GM20000 (cell line): ENCODE data around the gene ARHGAP32.

ENCODE experiments used
- DNase-seq: peaks from one replicate; pipeline ENCODE4 v3.0.0; 2012; ENCODE audit warnings: low spot score
- TF ChIP-seq, protein P1 (sequence below): IDR thresholded peaks from 2 replicates; pipeline ENCODE4 v1.5.1; 2012; ENCODE audit warnings: mild to moderate bottlenecking, control low read depth; ENCODE audit errors: extremely low read depth, missing control alignments

The ARHGAP32 gene

DNA sequence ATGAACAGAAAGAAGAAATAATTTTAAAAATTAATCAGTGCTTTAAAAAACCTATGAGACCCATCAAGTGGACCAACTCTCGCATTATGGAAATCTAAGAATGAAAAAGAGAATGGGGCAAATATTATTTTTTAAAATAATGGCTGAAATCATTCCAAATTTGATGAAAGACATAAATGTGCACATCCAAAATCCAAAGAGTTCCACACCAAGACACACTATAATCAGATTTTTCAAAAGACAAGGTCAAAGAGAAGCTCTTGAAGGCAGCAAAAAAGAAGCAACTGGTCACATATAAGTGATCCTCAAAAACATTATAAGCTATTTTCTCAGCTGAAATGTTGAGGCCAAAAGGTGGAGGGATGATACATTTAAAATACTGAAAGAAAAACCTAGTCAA is 85.3 kb downstream of the ARHGAP32 start:
- TF ChIP-seq, protein P1, sequence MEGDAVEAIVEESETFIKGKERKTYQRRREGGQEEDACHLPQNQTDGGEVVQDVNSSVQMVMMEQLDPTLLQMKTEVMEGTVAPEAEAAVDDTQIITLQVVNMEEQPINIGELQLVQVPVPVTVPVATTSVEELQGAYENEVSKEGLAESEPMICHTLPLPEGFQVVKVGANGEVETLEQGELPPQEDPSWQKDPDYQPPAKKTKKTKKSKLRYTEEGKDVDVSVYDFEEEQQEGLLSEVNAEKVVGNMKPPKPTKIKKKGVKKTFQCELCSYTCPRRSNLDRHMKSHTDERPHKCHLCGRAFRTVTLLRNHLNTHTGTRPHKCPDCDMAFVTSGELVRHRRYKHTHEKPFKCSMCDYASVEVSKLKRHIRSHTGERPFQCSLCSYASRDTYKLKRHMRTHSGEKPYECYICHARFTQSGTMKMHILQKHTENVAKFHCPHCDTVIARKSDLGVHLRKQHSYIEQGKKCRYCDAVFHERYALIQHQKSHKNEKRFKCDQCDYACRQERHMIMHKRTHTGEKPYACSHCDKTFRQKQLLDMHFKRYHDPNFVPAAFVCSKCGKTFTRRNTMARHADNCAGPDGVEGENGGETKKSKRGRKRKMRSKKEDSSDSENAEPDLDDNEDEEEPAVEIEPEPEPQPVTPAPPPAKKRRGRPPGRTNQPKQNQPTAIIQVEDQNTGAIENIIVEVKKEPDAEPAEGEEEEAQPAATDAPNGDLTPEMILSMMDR: no peak
- no peak for DNase-seq

DNA sequence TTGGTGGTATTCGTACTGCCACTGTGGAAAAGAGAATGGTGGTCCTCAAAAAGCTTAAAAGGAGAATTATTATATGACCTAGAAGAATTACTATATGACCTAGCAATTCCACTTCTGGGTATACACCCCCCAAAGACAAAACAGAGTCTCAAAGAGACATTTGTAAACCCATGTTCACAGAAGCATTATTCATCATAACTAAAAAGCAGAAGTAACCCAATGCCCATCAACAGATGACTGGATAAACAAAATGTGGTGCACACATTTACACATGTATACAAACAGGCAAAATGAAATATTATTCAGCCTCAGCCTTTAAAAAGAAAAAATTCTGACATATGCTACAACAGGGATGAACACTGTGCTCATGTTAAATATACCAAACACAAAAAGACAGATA is 89.4 kb downstream of the ARHGAP32 start:
- TF ChIP-seq, protein P1: no peak

DNA sequence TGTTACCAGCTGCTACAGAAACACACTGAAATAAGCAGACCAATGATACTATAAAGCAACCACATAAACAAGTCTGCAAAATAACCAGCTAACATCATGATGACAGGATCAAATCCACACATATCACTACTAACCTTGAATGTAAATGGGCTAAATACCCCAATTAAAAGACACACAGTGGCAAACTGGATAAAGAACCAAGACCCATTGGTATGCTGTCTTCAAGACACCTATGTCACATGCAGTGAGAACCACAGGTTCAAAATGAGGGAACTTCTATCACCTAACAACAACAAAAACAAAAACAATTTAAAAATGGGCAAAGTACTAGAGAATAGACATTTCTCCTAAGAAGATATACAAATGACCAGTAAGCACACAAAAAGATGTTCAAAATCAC is 89.9 kb downstream of the ARHGAP32 start:
- TF ChIP-seq, protein P1: no peak
- no peak for DNase-seq

More for the DNA sequence above, 89.4 kb downstream of the ARHGAP32 start:
- DNase-seq: no peak

GRCh38 chr11:129093283-129093682 is 98.8 kb downstream of the ARHGAP32 start:
- TF ChIP-seq, protein P1: no peak

DNA sequence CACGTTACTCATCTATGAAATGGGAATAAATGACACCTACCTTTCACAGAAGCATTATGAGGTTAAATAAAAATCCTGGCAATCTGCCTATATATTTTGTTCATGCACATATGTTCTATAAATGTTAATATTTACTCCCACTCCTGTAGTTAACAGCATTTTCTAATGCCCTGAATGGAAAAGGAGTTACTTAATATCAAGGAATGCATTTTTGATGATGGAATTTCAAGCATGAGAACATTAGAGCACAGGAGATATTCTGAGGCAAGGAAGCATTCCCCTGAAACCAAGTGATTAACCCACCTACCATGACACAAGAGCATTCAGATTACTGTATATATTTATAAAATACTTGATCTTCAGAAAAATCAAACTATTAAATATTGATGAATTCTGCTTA is 102.1 kb downstream of the ARHGAP32 start:
- TF ChIP-seq, protein P1: no peak
- no peak for DNase-seq

More at GRCh38 chr11:129093283-129093682, 98.8 kb downstream of the ARHGAP32 start:
- no peak for DNase-seq

GRCh38 chr11:129089279-129089678 is 102.8 kb downstream of the ARHGAP32 start:
- DNase-seq: no peak
- TF ChIP-seq, protein P1: no peak

DNA sequence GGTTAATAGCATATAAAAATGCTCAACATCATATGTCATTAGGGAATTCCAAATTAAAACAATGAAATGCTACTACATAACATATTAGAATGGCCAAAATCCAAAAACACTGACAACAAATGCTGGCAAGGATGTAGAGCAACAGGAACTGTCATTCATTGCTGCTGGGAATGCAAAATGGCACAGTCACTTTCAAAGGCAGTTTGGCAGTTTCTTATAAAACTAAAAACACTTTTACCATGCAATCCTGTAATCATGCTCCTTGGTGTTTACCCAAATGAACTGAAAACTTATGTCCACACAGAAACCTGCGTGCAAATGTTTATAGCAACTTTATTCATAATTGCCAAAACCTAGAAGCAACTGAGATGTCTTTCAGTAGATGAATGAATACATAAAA is 105.1 kb downstream of the ARHGAP32 start:
- DNase-seq: no peak
- TF ChIP-seq, protein P1: no peak
